Activated CD4-positive, alpha-beta T cell treated with anti-CD3 and anti-CD28 coated beads for 1 hour (primary cell): ENCODE data around the gene NCK2.

Experiments used
- DNase-seq: peaks from one replicate; pipeline ENCODE4 v3.0.0-alpha.2; 2020

The NCK2 gene

DNA sequence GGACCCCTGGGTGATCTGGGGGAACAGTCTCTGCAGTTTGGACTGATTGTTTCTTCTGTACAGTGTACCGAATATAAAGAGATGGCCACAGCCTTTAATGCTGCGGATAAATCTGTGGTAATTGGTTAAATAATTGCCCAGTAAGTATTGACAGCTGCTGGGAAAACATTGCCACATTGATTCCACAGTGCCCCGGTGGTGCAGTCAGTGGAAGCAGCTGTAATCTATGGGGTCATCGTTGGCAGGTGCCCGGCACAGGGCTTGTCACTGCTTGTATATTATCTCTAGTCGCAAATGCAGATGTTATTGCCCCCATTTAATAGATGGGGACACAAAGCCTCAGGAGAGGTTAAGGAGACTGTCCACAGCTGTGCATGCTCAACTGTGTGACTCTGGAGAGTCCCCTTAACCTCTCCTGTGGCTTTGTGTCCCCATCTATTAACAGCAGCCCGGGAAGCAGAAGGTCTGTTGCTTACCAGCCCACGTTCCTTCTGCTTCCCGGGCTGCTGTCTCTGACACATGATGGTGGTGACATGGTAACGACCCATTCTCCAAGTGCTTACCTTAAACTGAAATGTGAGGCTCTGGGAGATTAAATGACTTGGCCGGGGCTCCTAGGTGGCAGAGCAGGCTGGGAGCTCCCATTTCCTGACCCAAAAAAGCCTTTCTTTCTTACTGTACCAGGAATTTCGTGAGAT, 76.9 kb downstream of the NCK2 start:
- DNase-seq = no peak

- DNase-seq = no peak
Measured at GRCh38 chr2:105822186-105822585, 77.5 kb downstream of the NCK2 start.

DNA sequence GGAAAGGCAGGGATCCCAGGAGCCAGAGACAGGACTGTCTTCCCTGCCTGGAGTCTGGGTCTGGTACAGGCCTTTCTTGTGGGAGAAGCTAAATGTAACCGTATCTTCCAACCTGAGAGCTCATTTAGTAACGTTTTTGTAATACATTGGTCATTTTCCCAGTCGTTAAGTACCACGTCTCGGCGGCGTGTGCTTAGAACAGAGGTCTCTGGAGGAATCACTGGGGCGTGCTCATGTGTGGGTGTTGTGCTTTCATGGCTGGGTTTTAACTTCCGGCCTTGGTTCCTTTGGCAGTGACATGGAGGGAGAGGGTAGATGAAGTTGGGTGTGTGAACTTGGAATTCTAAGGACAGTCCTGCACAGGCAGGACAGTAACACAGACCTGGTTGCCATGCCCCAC, 79.7 kb downstream of the NCK2 start:
- DNase-seq = no peak

GRCh38 chr2:105827351-105828096, 82.8 kb downstream of the NCK2 start:
- DNase-seq = no peak

DNA sequence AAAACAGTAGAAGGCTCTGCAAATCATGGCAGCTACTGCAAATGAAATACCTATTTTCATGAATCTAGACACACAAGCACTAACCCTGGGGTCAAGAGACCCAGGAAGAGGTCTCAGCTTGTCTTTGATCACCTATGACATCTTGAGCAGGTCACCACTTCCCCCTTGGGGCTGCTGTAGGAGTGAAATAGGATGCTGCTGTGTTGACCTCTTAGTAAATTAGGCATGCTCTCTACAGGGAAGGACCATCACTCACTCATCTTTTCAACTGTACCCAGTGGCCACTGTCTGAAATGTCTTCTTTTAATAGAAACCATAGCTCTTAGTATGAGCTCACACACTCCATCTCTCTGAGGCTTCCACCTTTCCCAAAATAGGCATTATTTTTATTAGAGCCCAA, 83.8 kb downstream of the NCK2 start:
- no peak for DNase-seq

GRCh38 chr2:105834931-105835330, 90.2 kb downstream of the NCK2 start:
- DNase-seq = no peak

- DNase-seq = no peak
Measured at GRCh38 chr2:105836341-105836740, 91.6 kb downstream of the NCK2 start.

GRCh38 chr2:105836840-105837692, 92.4 kb downstream of the NCK2 start:
- DNase-seq = no peak

DNA sequence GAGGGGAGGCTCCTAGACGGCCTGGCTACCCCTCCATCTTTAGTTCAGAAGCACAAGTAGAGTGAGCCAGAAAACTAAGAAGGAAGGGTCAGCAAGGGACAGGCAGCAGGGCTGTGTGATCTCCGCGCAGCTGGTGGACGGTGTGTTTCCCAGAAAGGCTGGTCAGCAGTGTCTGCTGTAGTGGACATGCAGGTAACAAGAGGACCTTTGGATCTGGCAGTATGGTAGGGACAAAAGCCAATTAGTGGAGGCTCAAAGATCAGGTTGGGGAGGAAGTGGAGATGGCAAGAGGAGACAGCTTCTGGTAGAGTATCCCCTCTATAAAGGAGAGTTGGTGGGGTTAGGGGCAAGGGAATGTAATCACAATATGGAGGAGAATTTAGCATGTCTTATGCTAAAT, 95.1 kb downstream of the NCK2 start:
- no peak for DNase-seq

DNA sequence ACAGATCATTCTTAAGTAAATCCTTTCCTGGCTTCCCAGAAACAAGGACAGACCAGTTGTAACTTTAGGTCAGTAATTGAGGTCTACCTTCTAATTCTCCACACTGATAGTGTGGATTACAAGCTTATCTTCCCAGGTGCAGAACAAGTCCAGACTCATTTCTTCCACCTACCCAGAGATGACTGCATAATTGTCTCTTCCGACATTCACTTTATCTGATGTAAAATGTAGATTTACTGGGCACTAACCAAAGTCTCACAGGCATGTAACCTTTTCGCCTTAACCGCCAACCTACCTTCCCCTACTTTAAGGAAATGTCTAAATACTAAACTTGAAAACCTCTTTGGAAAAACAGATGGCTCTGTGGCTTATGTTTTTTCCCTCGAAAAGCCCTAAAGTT, 96.2 kb downstream of the NCK2 start:
- no peak for DNase-seq

DNA sequence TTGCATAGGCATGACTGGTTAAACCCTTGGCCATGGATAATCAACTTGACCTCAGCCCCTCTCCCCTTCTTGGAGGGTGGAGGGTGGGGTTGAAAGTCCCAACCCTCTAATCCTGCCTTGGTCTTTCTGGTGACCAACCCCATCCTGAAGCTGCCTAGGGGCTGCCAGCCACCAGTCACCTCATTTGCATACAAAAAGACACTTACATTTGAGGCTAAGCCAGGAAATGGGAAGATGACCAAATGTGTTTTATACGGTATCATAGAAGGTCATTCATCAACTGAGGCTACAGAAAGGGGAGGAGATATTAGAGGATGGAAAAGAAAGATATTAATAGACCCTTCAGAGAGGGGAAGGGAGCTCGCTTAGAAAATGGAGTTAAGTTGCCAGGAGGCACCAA, 96.8 kb downstream of the NCK2 start:
- DNase-seq = no peak

GRCh38 chr2:105842555-105842954, 97.8 kb downstream of the NCK2 start:
- no peak for DNase-seq

DNA sequence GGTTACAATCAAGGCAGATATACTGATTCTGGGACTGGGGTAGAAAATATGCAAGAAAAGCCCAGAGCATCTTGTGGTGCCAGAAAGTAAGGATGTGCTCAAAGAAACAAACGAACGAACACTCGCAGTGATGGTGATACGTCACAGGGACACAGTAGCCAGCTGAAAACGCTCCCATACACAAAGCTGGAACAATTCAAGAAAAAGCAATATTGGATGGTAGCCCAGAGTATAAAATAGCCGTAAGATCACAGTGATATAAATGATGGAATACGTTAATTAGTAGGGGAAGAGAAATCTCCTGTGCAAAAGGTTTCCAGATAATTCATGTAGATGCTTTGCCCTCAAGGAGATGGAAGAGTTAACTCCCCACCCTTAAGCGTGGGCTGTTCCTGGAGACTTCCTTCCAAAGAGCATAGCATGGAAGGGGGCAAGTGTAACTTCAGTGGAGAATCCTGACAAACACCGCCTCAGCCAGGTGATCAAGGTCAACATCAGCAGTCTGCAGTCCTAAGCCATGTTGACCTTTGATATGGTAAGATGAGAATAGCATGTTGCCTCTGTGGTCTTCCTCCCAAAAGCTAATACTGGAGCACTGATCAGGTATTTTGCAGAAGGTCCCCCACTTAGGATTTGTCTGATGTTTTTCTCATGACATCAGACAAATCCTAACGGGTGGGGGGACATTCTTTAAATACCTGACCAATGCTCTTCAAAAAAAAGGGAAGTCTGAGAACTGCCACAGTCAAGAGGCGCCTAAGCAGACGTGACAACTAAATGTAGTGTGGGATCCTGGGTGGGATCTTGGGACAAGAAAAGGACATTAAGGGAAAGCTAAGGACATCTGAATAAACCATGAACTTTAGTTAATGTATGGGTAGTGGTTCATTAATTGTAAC, 99.0 kb downstream of the NCK2 start:
- DNase-seq = no peak

- DNase-seq = no peak
Measured at GRCh38 chr2:105845976-105846375, 101.3 kb downstream of the NCK2 start.

- no peak for DNase-seq
Measured at GRCh38 chr2:105847056-105847455, 102.3 kb downstream of the NCK2 start.

DNA sequence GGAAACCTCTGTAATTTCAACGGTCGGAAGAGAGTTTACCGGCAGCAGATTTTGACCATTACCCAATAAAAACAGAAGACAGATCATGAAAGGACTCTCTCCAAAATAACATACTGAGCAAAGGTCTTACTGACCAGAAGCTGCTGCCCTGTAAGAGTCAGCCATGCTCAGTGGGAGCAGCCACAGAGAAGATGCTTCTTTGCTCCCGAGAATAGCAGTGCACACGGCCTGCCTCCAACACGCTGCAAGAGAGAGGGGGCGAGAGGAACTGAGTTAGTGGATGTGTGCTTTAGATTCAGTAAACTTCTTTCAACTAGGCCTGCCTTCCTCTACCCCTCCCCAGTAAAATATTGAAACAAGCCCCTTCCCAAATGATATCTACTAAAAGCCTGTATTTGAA, 103.7 kb downstream of the NCK2 start:
- DNase-seq = no peak

DNA sequence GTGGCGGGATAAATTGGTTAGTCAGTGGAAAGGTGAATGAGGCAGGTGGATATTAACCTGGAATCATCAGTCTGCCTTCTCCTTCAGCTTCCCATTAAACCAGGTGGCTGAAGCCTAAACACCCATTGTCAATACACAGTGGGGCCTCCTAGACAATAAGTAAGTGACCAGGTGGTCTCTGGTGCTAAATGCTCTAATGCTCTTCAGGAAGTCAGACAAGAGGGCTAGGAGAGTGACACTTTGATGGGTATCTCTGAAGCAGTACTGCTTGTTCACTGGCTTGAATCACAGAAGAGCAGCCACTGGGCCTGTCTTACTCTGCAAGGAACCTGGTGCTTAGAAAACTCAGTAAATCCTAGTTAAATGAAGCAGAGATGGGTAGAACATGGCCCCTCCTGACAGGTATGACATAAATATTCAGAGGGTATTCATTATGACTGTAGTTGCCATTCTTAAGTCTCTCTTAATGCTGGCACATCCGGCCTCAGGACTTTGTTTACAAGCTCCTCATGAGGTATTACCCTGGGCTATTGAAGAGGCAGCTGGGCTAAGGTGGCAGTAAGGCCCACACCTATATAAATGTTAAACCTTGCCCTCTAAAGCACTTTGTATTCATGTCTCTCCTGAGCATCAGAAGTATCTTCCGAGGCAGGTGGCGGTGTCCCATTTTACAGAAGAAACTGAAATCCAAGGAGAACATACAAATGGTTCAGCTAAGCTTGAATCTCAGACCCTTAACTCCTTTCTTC, 104.9 kb downstream of the NCK2 start:
- DNase-seq = no peak

- no peak for DNase-seq
Measured at GRCh38 chr2:105852066-105852465, 107.4 kb downstream of the NCK2 start.

- DNase-seq = no peak
Measured at GRCh38 chr2:105853354-105854088, 108.8 kb downstream of the NCK2 start.

DNA sequence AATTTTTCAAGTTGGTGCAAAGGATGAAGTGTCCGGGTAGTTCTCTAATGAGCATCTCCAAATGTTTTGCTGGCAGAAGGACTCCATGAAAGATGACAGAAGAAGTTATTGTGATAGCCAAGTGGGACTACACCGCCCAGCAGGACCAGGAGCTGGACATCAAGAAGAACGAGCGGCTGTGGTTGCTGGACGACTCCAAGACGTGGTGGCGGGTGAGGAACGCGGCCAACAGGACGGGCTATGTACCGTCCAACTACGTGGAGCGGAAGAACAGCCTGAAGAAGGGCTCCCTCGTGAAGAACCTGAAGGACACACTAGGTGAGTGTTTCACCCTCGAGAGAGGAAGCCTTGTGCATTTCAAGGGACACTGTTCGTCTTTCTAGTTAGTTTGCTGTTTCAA, 110.3 kb downstream of the NCK2 start:
- DNase-seq = no peak

DNA sequence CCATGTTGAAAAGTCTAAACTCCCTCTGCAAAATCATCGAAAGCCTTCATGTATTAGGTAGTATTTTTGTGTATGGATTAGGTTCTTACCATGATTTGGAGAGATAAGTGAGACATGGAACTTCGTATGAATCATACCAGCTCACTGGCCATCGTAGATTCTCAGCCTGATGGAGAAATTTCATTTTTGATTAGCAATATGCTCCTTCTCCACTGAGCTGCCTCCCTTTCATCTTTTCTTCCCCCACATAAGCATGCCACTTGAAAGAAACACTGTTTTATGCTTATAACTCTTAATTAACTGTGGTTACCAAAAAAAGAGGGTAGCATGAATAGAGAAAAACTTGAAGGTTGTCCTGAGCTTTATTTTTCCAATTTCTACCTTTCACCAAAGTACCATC, 111.9 kb downstream of the NCK2 start:
- no peak for DNase-seq
